IMR-90 (cell line): ENCODE measurements around the gene PRKD1. TPM values are rescaled to one million over a fixed set of nuclear protein-coding genes. Genes with fewer than 3 reads are reported as not detected.

Experiments
- ATAC-seq: fragments of 200-7000 bp; cut with Tn5 transposase; 2 replicates; pipeline ENCODE4 v1.9.1; 2020; ENCODE audit warnings: low read depth, mild to moderate bottlenecking, moderate library complexity
- BruUV-seq: library from RNA; stranded (reverse); fragments of 400-500 nt; replicated peaks from 2 replicates; lab custom pipeline; 2021; lab: Mats Ljungman, UMichigan
- CTCF ChIA-PET: fragments of 300-600 bp; formaldehyde crosslinking; extraction: SDS; loops from one replicate; lab custom pipeline; 2021; ENCODE audit warnings: antibody characterized with exemption; lab: Yijun Ruan, JAX
- POLR2A ChIA-PET: fragments of 300-600 bp; sonication (Branson Sonifier 250); formaldehyde crosslinking; loops from one replicate; lab custom pipeline; 2022; ENCODE audit warnings: antibody characterized with exemption; ENCODE audit not compliant: unreplicated experiment; lab: Charles Lee
- DNase-seq: peaks from one replicate; pipeline ENCODE4 v3.0.0; 2013
- H2AFZ ChIP-seq: replicated peaks from 2 replicates; pipeline ENCODE3; 2013; ENCODE audit warnings: low read length, mild to moderate bottlenecking; ENCODE audit not compliant: poor library complexity
- H2AK5ac ChIP-seq: 2 replicates; pipeline ENCODE4 v1.6.1; 2013; ENCODE audit warnings: low read depth, low read length, inconsistent platforms
- H2AK9ac ChIP-seq: replicated peaks from 2 replicates; pipeline ENCODE3; 2013; ENCODE audit warnings: mild to moderate bottlenecking, low read depth, low read length, moderate library complexity; ENCODE audit not compliant: poor library complexity
- H2BK120ac ChIP-seq: 2 replicates; pipeline ENCODE4 v1.6.1; 2013; ENCODE audit warnings: low read depth, low read length, inconsistent platforms
- H2BK15ac ChIP-seq: 3 replicates; pipeline ENCODE4 v1.6.1; 2013; ENCODE audit warnings: low read depth, low read length, inconsistent platforms
- H2BK20ac ChIP-seq: 2 replicates; pipeline ENCODE4 v1.6.1; 2013; ENCODE audit warnings: low read depth, mild to moderate bottlenecking, inconsistent platforms, low read length, moderate library complexity
- H2BK5ac ChIP-seq: 2 replicates; pipeline ENCODE4 v1.6.1; 2013; ENCODE audit warnings: mild to moderate bottlenecking, low read depth, low read length, inconsistent platforms; ENCODE audit not compliant: poor library complexity, severe bottlenecking
- H3K14ac ChIP-seq: replicated peaks from 2 replicates; pipeline ENCODE4 v1.6.1; 2013; ENCODE audit warnings: low read depth, low read length, inconsistent platforms
- H3K18ac ChIP-seq: 2 replicates; pipeline ENCODE4 v1.6.1; 2013; ENCODE audit warnings: low read depth, low read length, control low read depth
- H3K23ac ChIP-seq: 2 replicates; pipeline ENCODE4 v1.6.1; 2013; ENCODE audit warnings: low read depth, low read length, inconsistent platforms
- H3K27ac ChIP-seq: 2 replicates; pipeline ENCODE4 v1.5.1; 2013; ENCODE audit warnings: mild to moderate bottlenecking, control low read depth, low read length; ENCODE audit not compliant: insufficient read depth
- H3K27me3 ChIP-seq: 2 replicates; pipeline ENCODE4 v1.6.1; 2013; ENCODE audit warnings: low read length; ENCODE audit not compliant: control insufficient read depth, insufficient read depth
- H3K36me3 ChIP-seq: 2 replicates; pipeline ENCODE4 v1.6.1; 2013; ENCODE audit warnings: low read length, mixed read lengths; ENCODE audit not compliant: control insufficient read depth, insufficient read depth
- H3K4ac ChIP-seq: 2 replicates; pipeline ENCODE4 v1.6.1; 2013; ENCODE audit warnings: low read depth, low read length, inconsistent platforms
- H3K4me1 ChIP-seq: 2 replicates; pipeline ENCODE4 v1.6.1; 2013; ENCODE audit warnings: low read length, mixed read lengths; ENCODE audit not compliant: control insufficient read depth, insufficient read depth
- H3K4me2 ChIP-seq: 2 replicates; pipeline ENCODE4 v1.6.1; 2013; ENCODE audit warnings: low read depth, mild to moderate bottlenecking, control low read depth, low read length, moderate library complexity
- H3K4me3 ChIP-seq: 2 replicates; pipeline ENCODE4 v1.5.1; 2013; ENCODE audit warnings: low read depth, mild to moderate bottlenecking, control low read depth, low read length, moderate library complexity; ENCODE audit not compliant: insufficient read depth
- H3K56ac ChIP-seq: 2 replicates; pipeline ENCODE4 v1.6.1; 2013; ENCODE audit warnings: low read length, inconsistent platforms; ENCODE audit not compliant: insufficient read depth; ENCODE audit errors: extremely low read depth
- H3K79me1 ChIP-seq, 2 experiments: 2 replicates each; pipeline ENCODE4 v1.6.1; 2013; ENCODE audit warnings: low read length in 2 of 2, inconsistent platforms in 1 of 2, low read depth in 1 of 2
- H3K9ac ChIP-seq: 2 replicates; pipeline ENCODE4 v1.6.1; 2013; ENCODE audit warnings: low read depth, low read length, control low read depth
- H3K9me1 ChIP-seq: 2 replicates; pipeline ENCODE4 v1.6.1; 2013; ENCODE audit warnings: low read length, inconsistent platforms; ENCODE audit not compliant: insufficient read depth
- H3K9me3 ChIP-seq: 2 replicates; pipeline ENCODE4 v1.6.1; 2013; ENCODE audit warnings: low read length; ENCODE audit not compliant: control insufficient read depth, insufficient read depth
- H4K20me1 ChIP-seq: 2 replicates; pipeline ENCODE4 v1.6.1; 2013; ENCODE audit warnings: low read length, inconsistent platforms; ENCODE audit not compliant: insufficient read depth
- H4K5ac ChIP-seq: 2 replicates; pipeline ENCODE4 v1.6.1; 2013; ENCODE audit warnings: mild to moderate bottlenecking, low read depth, low read length, control low read depth
- H4K8ac ChIP-seq, 2 experiments: 2 replicates each; pipeline ENCODE4 v1.6.1; 2013; ENCODE audit warnings: low read depth in 2 of 2, low read length in 2 of 2, control low read depth in 1 of 2, inconsistent platforms in 1 of 2
- H4K91ac ChIP-seq: 2 replicates; pipeline ENCODE4 v1.6.1; 2013; ENCODE audit warnings: low read depth, low read length, inconsistent platforms; ENCODE audit not compliant: insufficient read depth
- BHLHE40 ChIP-seq: fragments of 150-350 bp; IDR thresholded peaks from 2 replicates; pipeline ENCODE4 v1.6.1; 2016; ENCODE audit warnings: mild to moderate bottlenecking, low read depth, low read length
- CEBPB ChIP-seq: IDR thresholded peaks from 2 replicates; pipeline ENCODE4 v1.6.1; 2012; ENCODE audit warnings: low read depth, low read length, improper control_type of control experiment
- CHD1 ChIP-seq: IDR thresholded peaks from 2 replicates; pipeline ENCODE4 v1.6.1; 2012; ENCODE audit warnings: low read depth, low read length, improper control_type of control experiment
- CTCF ChIP-seq: conservative IDR thresholded peaks from 2 replicates; pipeline ENCODE4 v1.5.1; 2012; ENCODE audit warnings: mild to moderate bottlenecking, low read depth, low read length, improper control_type of control experiment
- ELK1 ChIP-seq: fragments of 150-350 bp; IDR thresholded peaks from 2 replicates; pipeline ENCODE4 v1.6.1; 2016; ENCODE audit warnings: low read depth, mild to moderate bottlenecking, low read length, moderate library complexity, borderline replicate concordance
- FOS ChIP-seq: fragments of 150-350 bp; IDR thresholded peaks from 2 replicates; pipeline ENCODE4 v1.6.1; 2016; ENCODE audit warnings: low read depth, low read length
- MAFK ChIP-seq: IDR thresholded peaks from 2 replicates; pipeline ENCODE4 v1.6.1; 2012; ENCODE audit warnings: low read depth, low read length, improper control_type of control experiment
- MAZ ChIP-seq: IDR thresholded peaks from 2 replicates; pipeline ENCODE4 v1.6.1; 2012; ENCODE audit warnings: low read depth, mild to moderate bottlenecking, low read length, improper control_type of control experiment, moderate library complexity, borderline replicate concordance
- MXI1 ChIP-seq: IDR thresholded peaks from 2 replicates; pipeline ENCODE4 v1.6.1; 2012; ENCODE audit warnings: low read depth, mild to moderate bottlenecking, low read length, moderate library complexity, borderline replicate concordance
- NFE2L2 ChIP-seq: fragments of 150-350 bp; IDR thresholded peaks from 2 replicates; pipeline ENCODE4 v1.6.1; 2016; ENCODE audit warnings: low read depth, mild to moderate bottlenecking, low read length
- POLR2A ChIP-seq: IDR thresholded peaks from 2 replicates; pipeline ENCODE4 v1.6.1; 2012; ENCODE audit warnings: mild to moderate bottlenecking, low read depth, low read length
- RAD21 ChIP-seq: IDR thresholded peaks from 2 replicates; pipeline ENCODE4 v1.6.1; 2012; ENCODE audit warnings: low read length, improper control_type of control experiment
- RCOR1 ChIP-seq: IDR thresholded peaks from 2 replicates; pipeline ENCODE4 v1.6.1; 2012; ENCODE audit warnings: mild to moderate bottlenecking, low read length, improper control_type of control experiment; ENCODE audit not compliant: insufficient replicate concordance
- RFX5 ChIP-seq: IDR thresholded peaks from 2 replicates; pipeline ENCODE4 v1.8.0; 2012; ENCODE audit warnings: low read depth, mild to moderate bottlenecking, low read length, moderate library complexity
- SMC3 ChIP-seq: fragments of 150-350 bp; IDR thresholded peaks from 2 replicates; pipeline ENCODE4 v1.6.1; 2016; ENCODE audit warnings: low read depth, mild to moderate bottlenecking, antibody characterized with exemption, low read length, moderate library complexity
- USF2 ChIP-seq: fragments of 150-350 bp; IDR thresholded peaks from 2 replicates; pipeline ENCODE4 v1.6.1; 2017; ENCODE audit warnings: mild to moderate bottlenecking, antibody characterized with exemption, low read length, low read depth
- WGBS, 2 experiments: methylation state at CpG; one replicate each; pipeline versions ENCODE4 v1.1.5 to v1.1.7; 2013; ENCODE audit warnings: missing lambda C conversion rate in 2 of 2; ENCODE audit not compliant: insufficient read length in 1 of 2; ENCODE audit errors: extremely low coverage in 2 of 2; 5-methylcytosine and 5-hydroxymethylcytosine counted together
- dilution Hi-C: fragments of 300-500 bp; cut with HindIII; formaldehyde crosslinking; loops from one replicate; pipeline ENCODE4 v1.14.3; 2018; ENCODE audit warnings: low sequenced_read_pairs; ENCODE audit not compliant: unreplicated experiment
- in situ Hi-C: fragments of 300-500 bp; cut with MboI; formaldehyde crosslinking; loops from 3 replicates; pipeline ENCODE4 v1.14.3; 2019; ENCODE audit warnings: low sequenced_read_pairs, inconsistent platforms, mixed read lengths
- intact Hi-C: fragments of 100-400 bp; cut with micrococcal nuclease; formaldehyde crosslinking; loops from 2 replicates; pipeline ENCODE4 v1.10.0; 2022
- polyA plus RNA-seq, 3 experiments: library from polyadenylated mRNA; depleted of rRNA; stranded (reverse); fragments of >200 nt; gene quantifications; 2 replicates each; pipeline ENCODE4 v1.2.3, GENCODE V29; 2012; ENCODE audit warnings: low replicate concordance in 1 of 3
- total RNA-seq: library from RNA; depleted of rRNA; stranded (reverse); fragments of >200 nt; gene quantifications from 2 replicates; pipeline ENCODE4 v1.2.3, GENCODE V29; 2012

Gene PRKD1
- total and polyA plus RNA-seq, 2 of the 4 experiments (the other 2 are of a cell fraction), result 12.9 to 14.2 TPM

GRCh38 chr14:29940482-29940881 lies 12.8 kb upstream of the PRKD1 start:
- H2BK15ac ChIP-seq, result no peak overlapping the region
- H4K20me1 ChIP-seq, result no peaks in the 10 kb centered on the region
- no peaks in the 10 kb centered on the region for H3K27me3 ChIP-seq
- no peak overlapping the region for H3K56ac ChIP-seq
- ATAC-seq, result no peak
- H3K23ac ChIP-seq, result no peak overlapping the region
- no peak overlapping the region for H2AK9ac ChIP-seq
- no peaks in the 10 kb centered on the region for H3K4me1 ChIP-seq
- no peak overlapping the region for H4K91ac ChIP-seq
- CTCF ChIA-PET, result no interaction called here
- in situ Hi-C loops (no loop called here), dilution Hi-C loops (no loop called here), intact Hi-C loops (no loop called here)
- no peak overlapping the region for H3K4ac ChIP-seq
- H3K4me2 ChIP-seq, result no peak overlapping the region
- no peak overlapping the region for H2BK20ac ChIP-seq
- DNase-seq, result no peak
- no peaks in the 10 kb centered on the region for H3K9me3 ChIP-seq
- no peak overlapping the region for H2AK5ac ChIP-seq
- no peak overlapping the region for H4K8ac ChIP-seq
- H3K9ac ChIP-seq, result no peak overlapping the region
- H3K36me3 ChIP-seq, result no peaks in the 10 kb centered on the region
- POLR2A ChIA-PET, result no interaction called here
- H4K5ac ChIP-seq, result no peak overlapping the region
- H2BK5ac ChIP-seq, result no peak overlapping the region
- H3K18ac ChIP-seq, result no peak overlapping the region
- H3K14ac ChIP-seq, result no peak overlapping the region
- H3K9me1 ChIP-seq, result no peaks in the 10 kb centered on the region
- WGBS, 2 experiments, result no CpG with 5 or more reads among the region's 3 CpGs
- no peak overlapping the region for H3K4me3 ChIP-seq
- no peak overlapping the region for H3K27ac ChIP-seq
- H2AFZ ChIP-seq, result no peak overlapping the region
- BruUV-seq, result no TSS peak
- TF ChIP-seq NFE2L2 (no peak), MXI1 (no peak), CTCF (no peak), RCOR1 (no peak), MAFK (no peak), ELK1 (no peak), MAZ (no peak), RFX5 (no peak), BHLHE40 (no peak), CEBPB (no peak), POLR2A (no peak), FOS (no peak), USF2 (no peak), CHD1 (no peak), SMC3 (no peak), RAD21 (no peak)
- H2BK120ac ChIP-seq, result no peak overlapping the region
- no peaks in the 10 kb centered on the region for H3K79me1 ChIP-seq
